Subcutaneous adipose tissue (tissue), 4 donors: Measurements from ENCODE around the gene FMO5. TPM values are rescaled to one million over a fixed set of nuclear protein-coding genes. Genes with fewer than 3 reads are reported as not detected.

Experiments used
- CTCF ChIP-seq: fragments of 450-650 bp; IDR thresholded peaks from one replicate; pipeline ENCODE4 v1.5.1; 2016; ENCODE audit warnings: low read depth, mild to moderate bottlenecking, control low read depth, antibody characterized with exemption, moderate library complexity
- total RNA-seq, 4 donors: library from RNA; depleted of rRNA; stranded (reverse); fragments of >200 nt; gene quantifications; one replicate each; pipeline ENCODE4 v1.1.0, GENCODE V29; 2016

Gene FMO5
- total RNA-seq, 4 donors from 2014 or later, result 4.1 to 10.7 (median 6.4) TPM

GRCh38 chr1:147215540-147215916, 9.6 kb downstream of the FMO5 start:
- no peak for TF ChIP-seq CTCF

- no peak for TF ChIP-seq CTCF
Measured at GRCh38 chr1:147214842-147215539, 10.1 kb downstream of the FMO5 start.

- TF ChIP-seq CTCF, result no peak
Measured at GRCh38 chr1:147214325-147214724, 10.8 kb downstream of the FMO5 start.

- TF ChIP-seq CTCF, result no peak
Measured at GRCh38 chr1:147213271-147213670, 11.9 kb downstream of the FMO5 start.

GRCh38 chr1:147211577-147211976, 13.6 kb downstream of the FMO5 start:
- no peak for TF ChIP-seq CTCF

GRCh38 chr1:147210987-147211386, 14.2 kb downstream of the FMO5 start:
- no peak for TF ChIP-seq CTCF

- no peak for TF ChIP-seq CTCF
Measured at GRCh38 chr1:147209825-147210821, 15.0 kb downstream of the FMO5 start.
